Neural crest cell (in vitro differentiated cells): Measurements from ENCODE around the gene DBX1. TPM values are rescaled to one million over a fixed set of nuclear protein-coding genes. Genes with fewer than 3 reads are reported as not detected.

Experiments used
- DNase-seq: peaks from one replicate; pipeline ENCODE4 v3.0.0; 2021; ENCODE audit warnings: low read depth, mixed read lengths, low spot score
- H3K27ac Mint-ChIP-seq: one replicate; pipeline ENCODE4 v1.8.0; 2021; ENCODE audit warnings: mild to moderate bottlenecking, mixed read lengths; ENCODE audit not compliant: unreplicated experiment
- H3K27me3 Mint-ChIP-seq: 2 replicates; pipeline ENCODE4 v1.8.0; 2021; ENCODE audit warnings: low read depth, mild to moderate bottlenecking, mixed read lengths
- H3K36me3 Mint-ChIP-seq: 2 replicates; pipeline ENCODE4 v1.8.0; 2021; ENCODE audit warnings: low read depth, mild to moderate bottlenecking, mixed read lengths
- H3K4me1 Mint-ChIP-seq: 2 replicates; pipeline ENCODE4 v1.8.0; 2021; ENCODE audit warnings: mixed read lengths
- H3K4me3 Mint-ChIP-seq: one replicate; pipeline ENCODE4 v1.8.0; 2021; ENCODE audit warnings: mild to moderate bottlenecking, mixed read lengths
- H3K9me3 Mint-ChIP-seq: 2 replicates; pipeline ENCODE4 v1.8.0; 2021; ENCODE audit warnings: mixed read lengths
- CTCF ChIP-seq: fragments of 200-600 bp; sonication (generic); conservative IDR thresholded peaks from 2 replicates; pipeline ENCODE4 v1.5.0; 2021; ENCODE audit warnings: antibody characterized with exemption, mild to moderate bottlenecking
- total RNA-seq: library from RNA; stranded (reverse); gene quantifications from 2 replicates; pipeline ENCODE4 v1.2.1, GENCODE V29; 2021

Gene DBX1
- total RNA-seq, 1 donor from 2014 or later = 29.6 TPM

- no peak for DNase-seq
- Mint-ChIP-seq H3K4me3 (no peak overlapping the region), H3K4me1 (no peaks in the 10 kb centered on the region), H3K36me3 (no peaks in the 10 kb centered on the region), H3K9me3 (no peaks in the 10 kb centered on the region), H3K27me3 (no peaks in the 10 kb centered on the region), H3K27ac (peak overlapping the region; percentile 51)
- TF ChIP-seq CTCF = no peak
These were observed 47.8 kb downstream of the DBX1 start for GRCh38 chr11:20112291-20113148.

- Mint-ChIP-seq H3K4me1 (no peaks in the 10 kb centered on the region), H3K9me3 (no peaks in the 10 kb centered on the region), H3K27me3 (no peaks in the 10 kb centered on the region), H3K4me3 (no peak overlapping the region), H3K27ac (peak overlapping the region; percentile 51), H3K36me3 (no peaks in the 10 kb centered on the region)
- no peak for TF ChIP-seq CTCF
- no peak for DNase-seq
These were observed 48.4 kb downstream of the DBX1 start for GRCh38 chr11:20111871-20112270.

DNA sequence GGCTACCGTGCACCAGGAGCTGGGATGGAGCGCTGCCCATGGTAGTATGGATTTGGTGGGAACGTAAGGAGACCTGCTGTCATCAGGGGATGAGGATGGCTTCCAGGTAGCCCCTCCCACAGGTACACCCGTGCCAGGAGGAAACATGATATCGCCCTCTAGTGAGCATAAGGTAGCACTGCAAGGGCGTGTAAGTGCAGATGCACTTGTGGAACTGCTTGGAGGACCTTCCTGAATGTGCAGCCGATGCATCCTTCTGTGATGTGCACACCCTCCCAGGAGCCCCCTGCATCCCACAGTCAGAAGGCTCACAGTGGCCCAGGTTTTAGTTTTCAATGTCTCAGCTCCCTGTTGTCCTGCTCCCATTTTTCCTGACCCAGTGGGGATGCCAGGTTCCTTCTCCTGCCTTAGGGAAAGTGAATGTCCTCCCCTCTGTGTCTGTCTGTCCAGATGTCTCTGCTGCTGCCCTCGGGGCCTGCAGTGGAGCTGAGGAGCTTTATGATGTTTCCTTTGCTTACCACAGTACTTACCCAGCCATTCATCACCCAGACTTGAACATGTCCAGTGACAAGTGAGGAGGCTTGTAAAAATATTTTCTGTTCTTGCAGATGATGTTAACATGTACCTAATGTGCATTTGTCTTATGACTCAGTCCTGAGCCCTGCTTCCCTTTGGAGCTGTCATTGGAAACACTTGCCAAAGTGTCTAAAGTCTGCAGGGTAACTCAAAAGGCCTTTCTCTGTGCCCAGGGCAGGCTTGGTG, 49.2 kb downstream of the DBX1 start:
- Mint-ChIP-seq H3K36me3 (no peaks in the 10 kb centered on the region), H3K27me3 (no peaks in the 10 kb centered on the region), H3K4me3 (no peak overlapping the region)

GRCh38 chr11:20109731-20110445, 50.4 kb downstream of the DBX1 start:
- Mint-ChIP-seq H3K4me1 (no peaks in the 10 kb centered on the region), H3K4me3 (no peak overlapping the region), H3K36me3 (no peaks in the 10 kb centered on the region), H3K27me3 (no peaks in the 10 kb centered on the region), H3K9me3 (no peaks in the 10 kb centered on the region), H3K27ac (no peak overlapping the region)
- no peak for TF ChIP-seq CTCF
- DNase-seq = no peak

More for the DNA sequence above, 49.2 kb downstream of the DBX1 start:
- Mint-ChIP-seq H3K27ac (no peak overlapping the region), H3K4me1 (no peaks in the 10 kb centered on the region), H3K9me3 (no peaks in the 10 kb centered on the region)
- peak; percentile 50 for DNase-seq
- TF ChIP-seq CTCF = peak; percentile 93

Other genes with a start within 250 kb of the DBX1 start
- gene HTATIP2, start 203.2 kb upstream of the DBX1 start, total RNA-seq = 17.0 and 17.8 TPM in 2 replicates
- gene PRMT3, start 227.2 kb upstream of the DBX1 start, total RNA-seq = 22.8 and 26.1 TPM in 2 replicates